GM19324 (cell line): Measurements from ENCODE around the gene SLC15A2.

ENCODE experiments used
- ATAC-seq: cut with Tn5 transposase; IDR thresholded peaks from one replicate; pipeline ENCODE4 v1.9.1; 2021; ENCODE audit warnings: mild to moderate bottlenecking, moderate library complexity; ENCODE audit not compliant: unreplicated experiment, low FRiP score

SLC15A2 gene

GRCh38 chr3:121979246-121979645 lies 85.0 kb downstream of the SLC15A2 start:
- no peak for ATAC-seq

- ATAC-seq = peak; percentile 72
Measured at GRCh38 chr3:121979734-121980449, 85.7 kb downstream of the SLC15A2 start.

DNA sequence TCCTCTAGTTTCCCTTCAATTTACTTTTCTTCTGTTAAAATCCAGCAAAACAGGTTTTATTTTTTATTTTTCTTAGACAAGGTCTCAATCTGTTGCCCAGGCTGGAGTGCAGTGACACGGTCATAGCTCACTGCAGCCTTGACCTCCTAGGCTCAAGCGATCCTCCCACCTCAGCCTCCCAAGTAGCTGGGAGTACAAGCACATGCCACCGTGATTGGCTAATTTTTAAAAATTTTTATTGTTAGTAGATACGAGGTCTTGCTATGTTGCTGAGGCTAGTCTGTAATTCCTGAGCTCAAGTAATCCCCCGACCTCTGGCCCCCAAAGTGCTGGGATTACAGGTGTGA lies 86.2 kb downstream of the SLC15A2 start:
- peak; percentile 29 for ATAC-seq

DNA sequence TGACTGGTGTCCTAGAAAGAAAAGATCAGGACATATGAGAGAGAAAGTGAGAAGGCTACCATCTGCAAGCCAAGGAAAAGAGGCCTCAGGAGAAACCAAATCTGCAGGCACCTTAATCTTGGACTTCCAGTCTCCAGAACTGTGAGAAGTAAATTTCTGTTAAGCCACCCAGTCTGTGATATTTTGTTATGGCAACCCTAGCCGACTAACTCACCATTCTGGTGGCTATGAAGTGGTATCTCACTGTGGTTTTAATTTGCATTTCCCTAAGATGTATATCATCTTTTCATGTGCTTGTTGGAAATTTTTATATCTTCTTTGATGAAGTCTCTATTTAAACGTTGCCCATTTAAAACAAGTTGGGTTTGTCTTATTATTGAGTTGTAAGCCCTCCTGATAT lies 87.3 kb downstream of the SLC15A2 start:
- ATAC-seq = no peak

DNA sequence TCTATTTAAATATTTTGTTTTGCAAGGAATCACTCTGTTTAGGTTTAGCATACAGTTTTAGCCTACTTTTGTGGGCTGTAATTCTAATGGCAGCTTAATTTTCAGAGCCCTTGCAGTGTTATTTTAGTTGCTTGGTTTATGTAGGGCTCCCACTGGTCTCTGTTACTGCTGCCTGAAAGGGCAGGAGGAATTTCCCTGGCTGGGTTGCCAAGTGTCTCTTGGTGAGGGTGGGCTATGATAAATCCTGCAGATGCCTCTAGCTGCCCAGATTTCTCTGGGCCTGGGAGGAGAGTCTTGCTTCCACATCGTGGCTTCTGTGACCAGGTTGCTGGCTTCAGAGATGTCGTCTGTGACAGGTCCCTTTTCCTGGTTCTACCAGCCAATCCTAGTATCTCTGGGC lies 91.6 kb downstream of the SLC15A2 start:
- ATAC-seq = no peak

DNA sequence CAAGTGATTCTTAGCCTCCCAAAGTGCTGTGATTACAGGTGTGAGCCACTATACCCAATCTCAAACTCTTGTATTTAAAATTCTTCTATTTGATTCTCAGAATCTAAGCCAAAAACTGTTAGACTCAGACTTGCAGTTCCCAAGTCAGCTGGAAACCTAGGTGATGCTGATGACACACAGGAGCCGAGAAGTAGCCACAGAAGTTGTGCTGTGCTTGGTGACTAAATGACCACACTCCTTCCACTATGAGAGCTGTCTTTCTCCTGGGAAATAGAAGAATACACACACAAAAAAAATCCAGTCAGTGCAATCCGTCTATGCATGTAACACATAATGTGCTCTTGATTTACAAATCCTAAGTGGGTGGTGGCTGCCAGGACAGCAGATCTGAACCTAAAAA lies 93.9 kb downstream of the SLC15A2 start:
- ATAC-seq = no peak

GRCh38 chr3:121989943-121990342 lies 95.7 kb downstream of the SLC15A2 start:
- no peak for ATAC-seq

DNA sequence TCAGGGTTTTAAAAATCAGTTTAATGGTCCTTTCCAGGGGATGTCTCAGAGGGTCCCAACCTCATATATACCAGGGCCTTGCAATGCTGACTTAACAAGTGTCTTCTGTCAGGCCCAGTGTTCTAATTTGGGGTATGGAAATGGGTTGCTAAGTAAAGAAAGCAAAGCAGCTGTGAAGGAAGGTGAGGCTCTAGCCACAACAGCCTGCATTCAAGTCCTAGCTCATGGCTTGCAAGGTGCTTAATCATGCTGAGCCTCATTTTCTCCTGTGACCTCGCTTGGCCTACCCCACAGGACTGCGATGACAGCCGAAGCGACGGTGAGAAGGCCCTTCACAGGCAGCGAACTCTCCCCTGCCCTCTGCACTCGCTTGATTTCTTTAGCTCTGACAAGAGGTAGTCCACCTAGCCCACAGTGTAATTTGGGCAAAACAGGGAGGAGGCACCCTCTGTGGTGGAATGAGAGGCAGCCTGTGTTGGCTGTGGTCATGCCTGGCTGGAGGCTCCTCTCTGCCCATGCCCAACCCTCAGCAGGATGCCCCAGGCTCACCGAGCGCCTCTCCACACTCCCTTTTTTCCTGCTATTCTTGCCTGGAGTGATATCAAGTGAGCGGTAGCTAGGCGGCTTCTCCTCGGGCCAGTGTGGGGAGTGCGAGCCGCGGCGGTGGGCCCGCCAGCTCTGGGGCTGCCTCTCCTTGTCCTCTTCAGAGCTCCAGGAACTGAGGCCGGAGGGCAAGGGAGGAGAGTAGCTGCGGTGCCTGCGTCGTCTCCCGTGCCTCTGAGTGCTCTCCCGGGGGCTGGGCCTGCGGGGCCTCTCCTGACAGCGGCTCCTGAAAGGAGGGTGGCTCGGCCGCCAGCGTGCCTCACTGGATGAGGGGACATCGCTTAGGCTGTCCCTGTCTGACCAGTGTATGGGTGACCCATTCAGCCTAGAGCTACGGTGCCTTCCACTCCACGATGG lies 98.7 kb downstream of the SLC15A2 start:
- ATAC-seq = peak; percentile 60
